C4-2B (cell line): ENCODE results near the gene PMAIP1.

Experiments used
- ZFX ChIP-seq: fragments of 450-650 bp; IDR thresholded peaks from 2 replicates; pipeline ENCODE4 v1.6.1; 2017
- TF ChIP-seq, protein P1 (sequence below): fragments of 450-650 bp; conservative IDR thresholded peaks from 2 replicates; pipeline ENCODE4 v1.5.1; 2017; ENCODE audit warnings: mild to moderate bottlenecking

DNA sequence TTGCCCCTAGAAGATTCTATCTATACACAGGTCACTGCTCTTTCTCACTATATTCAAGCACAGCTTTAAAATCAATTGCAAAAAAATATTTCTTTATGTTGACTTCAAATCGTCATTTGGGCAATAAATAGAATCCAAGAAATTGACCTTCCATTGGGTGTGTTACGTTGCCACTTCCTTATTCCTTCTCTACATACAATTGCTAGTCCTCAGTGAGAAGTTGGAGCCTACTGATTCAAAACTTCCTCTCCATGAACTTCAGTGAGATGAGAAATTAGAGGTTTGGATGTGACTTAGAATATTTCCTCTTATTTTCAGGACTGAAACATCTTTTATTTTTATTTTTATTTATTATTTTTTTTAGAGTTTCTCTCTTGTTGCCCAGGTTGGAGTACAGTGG is 40.3 kb downstream of the PMAIP1 start:
- TF ChIP-seq, protein P1, sequence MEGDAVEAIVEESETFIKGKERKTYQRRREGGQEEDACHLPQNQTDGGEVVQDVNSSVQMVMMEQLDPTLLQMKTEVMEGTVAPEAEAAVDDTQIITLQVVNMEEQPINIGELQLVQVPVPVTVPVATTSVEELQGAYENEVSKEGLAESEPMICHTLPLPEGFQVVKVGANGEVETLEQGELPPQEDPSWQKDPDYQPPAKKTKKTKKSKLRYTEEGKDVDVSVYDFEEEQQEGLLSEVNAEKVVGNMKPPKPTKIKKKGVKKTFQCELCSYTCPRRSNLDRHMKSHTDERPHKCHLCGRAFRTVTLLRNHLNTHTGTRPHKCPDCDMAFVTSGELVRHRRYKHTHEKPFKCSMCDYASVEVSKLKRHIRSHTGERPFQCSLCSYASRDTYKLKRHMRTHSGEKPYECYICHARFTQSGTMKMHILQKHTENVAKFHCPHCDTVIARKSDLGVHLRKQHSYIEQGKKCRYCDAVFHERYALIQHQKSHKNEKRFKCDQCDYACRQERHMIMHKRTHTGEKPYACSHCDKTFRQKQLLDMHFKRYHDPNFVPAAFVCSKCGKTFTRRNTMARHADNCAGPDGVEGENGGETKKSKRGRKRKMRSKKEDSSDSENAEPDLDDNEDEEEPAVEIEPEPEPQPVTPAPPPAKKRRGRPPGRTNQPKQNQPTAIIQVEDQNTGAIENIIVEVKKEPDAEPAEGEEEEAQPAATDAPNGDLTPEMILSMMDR: no peak
- TF ChIP-seq ZFX: no peak
